Measurements from ENCODE around the gene KLHL35.

Gene KLHL35

GRCh38 chr11:75373201-75373600 is 59.8 kb downstream of the KLHL35 start:
- no peak overlapping the region for H3K4me3 ChIP-seq (ENCODE audit: low read depth, low read length)
- DNase-seq (ENCODE audit: low read depth) = no peak
